HG03442 (cell line): Measurements from ENCODE around the gene BCL7A.
A peak's percentile ranks its signal among the peaks of the same experiment; 100 is the strongest.
"Not testable (repeated sequence)": the region's sequence is repeated elsewhere in the genome, so short reads cannot be mapped to it uniquely, and the experiment has no call there.

Source experiments
- ATAC-seq: cut with Tn5 transposase; IDR thresholded peaks from one replicate; pipeline ENCODE4 v1.9.1; 2021; ENCODE audit warnings: mild to moderate bottlenecking, moderate library complexity; ENCODE audit not compliant: unreplicated experiment

BCL7A gene

DNA sequence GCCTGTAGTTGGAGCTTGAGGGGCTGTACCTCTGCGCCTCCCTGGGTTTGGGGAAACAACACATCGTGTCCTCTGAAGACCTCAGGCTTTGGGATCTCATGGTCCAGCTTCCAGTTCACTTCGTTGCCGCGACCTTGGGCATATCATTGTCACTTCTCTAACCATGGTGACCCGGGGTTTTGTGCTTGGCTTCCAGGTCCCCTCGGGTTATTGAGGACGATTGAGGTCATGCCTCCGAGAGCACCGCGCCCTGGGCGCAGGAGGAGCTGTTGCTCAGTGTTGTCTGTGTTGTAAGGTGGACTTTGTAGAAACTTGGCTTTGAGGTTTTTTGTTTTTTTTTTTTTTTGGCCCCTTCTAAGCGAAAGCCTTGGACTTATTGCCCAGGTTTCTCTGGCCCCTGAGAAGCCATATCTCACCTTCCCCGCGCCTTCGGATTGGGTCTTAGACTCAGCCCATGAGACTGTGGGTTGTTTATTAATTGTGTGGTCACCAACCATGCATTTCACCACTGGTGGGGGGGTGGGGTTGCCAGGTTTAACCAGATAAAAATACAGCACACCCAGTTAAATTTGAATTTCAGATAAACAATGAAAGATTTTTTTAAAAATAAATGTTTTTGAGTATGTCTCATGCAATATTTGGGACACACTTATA, 2.6 kb downstream of the BCL7A start:
- ATAC-seq: no peak

DNA sequence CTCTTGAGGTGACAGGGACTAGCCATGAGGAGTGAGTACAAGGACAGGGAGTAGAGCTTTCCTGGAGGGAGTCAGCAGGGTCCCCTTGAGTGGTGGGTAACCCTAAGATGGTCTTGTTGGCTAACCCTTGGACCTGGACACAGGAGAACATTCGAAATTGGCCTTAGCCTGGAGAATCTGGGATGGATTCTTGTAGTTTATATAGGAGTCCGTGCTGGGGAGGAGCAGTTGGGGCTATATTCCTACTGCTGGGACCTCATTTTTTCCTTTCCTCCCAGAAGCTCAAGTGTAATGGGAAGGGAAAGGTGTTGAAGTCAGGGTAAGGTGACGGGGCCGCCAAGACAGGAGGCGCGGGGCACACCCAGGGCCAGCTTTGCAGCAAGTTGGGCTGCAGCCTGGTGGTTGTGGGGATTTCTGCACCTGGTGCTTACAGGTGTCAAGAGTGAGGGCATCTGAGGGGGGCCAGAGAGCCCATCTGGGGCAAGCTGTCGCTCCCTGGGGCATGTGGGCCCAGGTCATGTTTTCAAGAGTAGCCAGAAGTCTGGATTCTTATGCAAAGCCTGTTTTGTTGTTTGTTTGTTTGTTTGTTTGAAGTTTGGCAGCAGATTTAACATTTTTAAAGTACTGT, 5.1 kb downstream of the BCL7A start:
- ATAC-seq: no peak

DNA sequence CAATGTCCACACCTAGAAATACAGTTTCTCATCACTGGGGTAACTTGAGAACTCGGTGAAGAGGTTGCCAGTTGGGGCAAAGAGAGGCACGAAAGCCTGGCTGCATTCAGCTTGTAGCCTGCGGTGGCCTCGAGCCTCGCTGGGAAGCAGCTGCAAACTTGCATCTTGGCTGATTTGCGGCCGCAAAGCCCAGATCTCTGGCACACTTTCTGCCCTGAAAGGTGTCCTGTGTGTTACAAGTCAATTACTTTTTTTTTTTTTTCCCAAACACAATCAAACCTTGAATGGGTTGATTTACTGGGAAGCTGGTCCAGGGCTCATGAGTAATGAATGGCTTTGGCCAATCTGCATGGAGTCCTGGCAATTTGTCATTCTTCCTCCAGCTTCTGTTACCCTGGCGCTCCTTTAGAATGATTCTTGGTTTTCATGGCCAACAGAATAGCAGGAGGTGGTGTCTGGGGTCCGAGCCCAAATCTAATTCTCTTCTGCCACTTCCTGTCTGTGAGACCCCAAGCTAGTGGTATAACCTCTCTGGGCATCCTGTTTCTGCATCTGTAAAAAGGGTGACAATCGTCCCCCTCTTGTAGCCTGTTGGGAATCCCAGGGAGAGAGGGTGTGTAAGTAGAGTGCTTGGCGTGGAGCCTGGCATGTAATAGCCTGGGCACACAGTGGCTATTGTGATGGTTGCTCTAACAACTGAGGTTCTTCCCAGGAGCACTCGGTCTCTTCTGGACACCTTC, 6.7 kb downstream of the BCL7A start:
- ATAC-seq: no peak

DNA sequence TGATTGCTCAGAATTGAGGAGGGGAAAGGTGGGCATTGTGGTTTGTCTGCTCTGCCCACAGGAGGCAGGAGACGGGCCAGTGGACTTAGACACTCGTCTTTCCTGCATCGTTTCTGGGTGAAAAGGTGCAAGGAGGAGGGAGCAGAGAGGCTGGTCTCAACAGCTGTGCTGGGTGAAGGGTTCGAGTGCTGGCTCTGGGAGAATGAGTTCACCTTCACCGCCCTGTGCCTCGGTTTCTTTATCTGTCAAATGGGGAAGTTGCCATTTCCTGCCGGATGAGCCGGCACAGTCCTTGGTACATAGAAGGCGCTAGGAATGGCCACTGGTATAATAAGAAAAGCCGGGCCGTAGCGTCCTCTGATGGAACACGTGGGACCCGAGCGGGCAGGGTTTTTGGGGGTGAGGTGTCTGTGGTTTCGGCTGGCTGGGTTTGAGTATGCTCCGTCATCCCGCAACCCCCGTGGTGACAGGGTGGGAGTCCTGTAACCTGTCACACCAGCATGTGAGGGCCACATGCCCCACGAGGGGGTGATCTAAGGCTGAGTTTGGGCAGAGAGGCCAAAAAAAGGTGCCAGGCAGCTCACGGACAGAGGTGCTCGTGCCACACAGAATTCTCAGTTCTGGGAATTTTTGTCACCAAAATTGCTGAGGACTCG, 7.3 kb downstream of the BCL7A start:
- peak; percentile 54 for ATAC-seq

DNA sequence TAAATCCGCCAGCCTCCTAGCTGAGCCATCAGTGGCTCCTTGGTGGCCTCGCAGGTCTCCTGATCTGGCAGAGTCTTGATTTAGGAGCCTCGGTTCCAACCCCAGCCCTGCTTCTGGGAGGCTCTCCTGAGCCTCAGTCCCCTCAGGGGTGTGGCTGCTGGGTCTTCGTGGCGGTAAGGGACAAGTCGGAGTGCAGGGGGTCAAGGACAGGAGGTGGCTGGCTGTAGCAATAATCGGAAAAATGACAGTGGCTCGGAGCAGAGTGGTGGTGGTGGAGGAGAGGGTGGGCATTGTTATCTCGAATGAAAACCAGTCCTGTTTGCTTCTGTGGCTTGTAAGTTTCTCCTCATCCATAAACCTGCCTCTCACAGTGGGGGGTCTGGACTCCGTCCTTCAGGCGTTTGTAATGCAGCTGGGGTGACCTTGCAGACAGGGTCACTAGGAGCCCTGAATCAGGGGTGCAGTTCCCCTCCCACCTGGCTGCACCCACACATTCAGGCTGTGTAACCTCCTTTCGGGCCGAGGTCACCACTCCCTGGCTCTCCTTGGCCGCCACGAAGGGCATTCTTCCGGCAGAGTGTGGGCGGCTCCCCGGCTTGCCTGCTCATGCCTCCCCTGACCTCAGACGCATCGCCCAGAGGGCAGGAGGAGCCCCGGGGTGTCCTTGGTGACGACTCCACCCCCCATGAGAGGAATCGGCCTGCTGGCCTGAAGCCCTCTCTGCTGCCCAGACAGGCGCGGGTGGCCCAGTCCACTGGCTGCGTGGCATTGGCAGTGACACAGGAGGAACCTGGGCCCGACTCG, 8.1 kb downstream of the BCL7A start:
- ATAC-seq: no peak

DNA sequence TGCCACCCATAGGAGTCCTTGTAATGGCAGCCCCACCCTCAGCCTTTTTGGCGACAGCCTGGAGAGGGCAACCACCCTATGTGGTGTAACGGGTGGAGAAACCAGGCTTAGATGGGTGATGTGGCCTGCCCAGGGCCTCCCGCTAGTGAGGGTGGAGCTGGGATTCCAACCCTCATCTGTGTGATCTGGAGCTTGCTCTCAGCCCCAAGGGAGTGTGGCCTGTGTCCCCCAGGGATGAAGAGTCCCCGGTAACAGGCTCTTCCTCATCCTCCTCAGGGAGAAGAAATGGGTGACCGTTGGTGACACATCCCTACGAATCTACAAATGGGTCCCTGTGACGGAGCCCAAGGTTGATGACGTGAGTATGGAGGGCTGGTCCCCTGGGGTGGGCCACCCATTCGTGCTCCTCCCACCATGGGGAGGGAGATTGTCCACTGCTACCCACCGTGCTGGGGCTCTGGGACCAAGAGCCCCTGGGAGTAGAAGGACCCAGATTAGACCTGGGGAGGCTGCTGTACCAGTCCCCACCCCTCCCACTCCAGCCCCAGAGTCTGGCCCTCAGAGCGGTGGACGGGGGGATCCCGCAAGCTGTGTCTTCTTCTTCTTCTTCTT, 8.8 kb downstream of the BCL7A start:
- no peak for ATAC-seq

DNA sequence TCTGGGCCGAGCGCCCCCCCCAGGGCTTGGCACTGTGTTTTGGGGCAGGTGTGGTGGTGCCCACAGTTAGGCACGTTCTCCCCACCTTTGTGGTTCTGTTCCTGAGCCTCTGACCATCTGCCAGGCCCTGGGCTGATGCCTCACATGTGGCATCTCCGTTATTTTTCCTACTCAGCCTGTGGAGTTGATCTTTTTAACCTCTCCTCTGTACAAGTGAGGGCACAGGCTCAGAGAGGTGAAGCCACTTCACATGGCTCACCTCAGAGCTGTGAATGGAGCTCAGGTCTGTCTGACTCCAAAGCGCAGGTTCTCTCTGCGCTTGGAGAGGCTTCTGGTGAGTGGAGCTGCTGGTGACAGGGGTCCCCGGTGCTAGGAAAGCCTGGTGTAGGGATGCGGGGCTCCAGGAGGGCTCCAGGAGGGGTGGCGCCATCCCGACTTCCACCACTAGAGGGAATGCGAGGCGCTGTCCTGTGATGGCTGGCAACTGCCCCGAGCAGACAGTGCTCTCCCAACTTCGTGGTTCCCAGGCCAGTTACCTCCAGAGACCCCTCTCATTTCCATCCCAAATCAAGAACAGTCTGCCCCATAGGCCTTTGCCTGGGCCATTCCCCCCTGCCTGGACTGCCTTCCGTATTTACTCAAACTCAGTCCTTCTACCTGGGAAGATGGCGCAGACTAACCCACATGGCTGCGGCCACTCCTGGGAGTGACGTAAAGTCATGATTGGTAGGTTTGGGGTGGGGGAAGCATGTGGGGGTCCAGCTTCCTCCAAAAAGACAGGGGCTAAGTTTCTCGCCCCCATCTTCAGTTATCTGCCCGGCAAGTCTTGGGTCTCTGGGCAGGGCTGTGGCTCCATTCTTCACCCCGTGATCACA, 9.9 kb downstream of the BCL7A start:
- ATAC-seq: no peak

DNA sequence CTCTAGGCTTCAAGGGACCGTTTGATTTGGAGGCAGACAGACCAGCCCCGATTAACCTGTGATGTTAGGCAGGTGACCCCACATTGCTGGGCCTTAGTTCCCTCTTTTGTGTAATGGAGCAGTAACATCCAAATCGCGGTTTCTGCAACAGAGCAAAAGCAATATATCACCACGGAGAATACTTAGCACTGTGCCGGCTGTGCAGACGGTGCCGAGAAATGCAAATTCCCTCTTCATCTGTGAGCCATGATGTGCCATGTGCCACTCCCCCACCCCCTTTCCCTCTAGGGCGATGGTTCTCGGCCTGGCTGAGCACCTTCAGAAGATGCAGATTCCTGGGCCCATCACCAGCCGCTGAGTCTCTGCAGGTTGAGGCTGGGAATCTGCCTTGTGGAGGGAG, 10.9 kb downstream of the BCL7A start:
- no peak for ATAC-seq

DNA sequence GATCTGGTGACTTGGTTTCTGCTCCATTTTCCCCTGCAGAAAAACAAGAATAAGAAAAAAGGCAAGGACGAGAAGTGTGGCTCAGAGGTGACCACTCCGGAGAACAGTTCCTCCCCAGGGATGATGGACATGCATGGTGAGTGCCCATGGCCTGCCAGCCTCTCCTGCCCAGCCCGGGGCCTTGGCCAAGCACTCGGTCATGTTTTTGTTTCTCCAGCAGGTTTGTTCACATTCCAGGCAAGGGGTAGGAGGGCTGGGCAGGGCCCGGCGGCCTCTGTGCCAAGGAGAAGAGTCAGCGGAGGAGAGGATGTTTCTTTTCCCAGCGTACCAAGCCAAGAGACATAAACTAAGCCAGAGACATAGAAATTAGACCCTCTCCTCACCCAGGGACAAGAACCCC, 13.6 kb downstream of the BCL7A start:
- ATAC-seq: no peak

DNA sequence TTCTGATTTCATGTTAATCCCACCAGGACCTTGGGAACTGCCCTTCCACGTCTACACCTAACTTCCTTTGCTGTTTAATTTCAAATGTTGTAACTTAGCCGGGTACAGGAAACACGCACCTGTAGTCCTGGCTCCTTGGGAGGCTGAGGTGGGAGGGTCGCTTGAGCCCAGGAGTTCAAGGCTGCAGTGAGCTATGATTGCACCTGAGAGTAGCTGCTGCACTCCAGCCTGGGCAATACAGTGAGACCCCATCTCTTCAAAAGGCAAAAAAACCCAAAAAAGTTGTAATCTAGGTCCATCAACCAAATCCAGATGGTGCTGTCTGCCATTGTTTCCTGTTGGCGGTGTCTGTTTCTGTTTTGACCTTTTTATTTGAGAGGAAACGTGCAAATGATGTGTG, 14.5 kb downstream of the BCL7A start:
- no peak for ATAC-seq

DNA sequence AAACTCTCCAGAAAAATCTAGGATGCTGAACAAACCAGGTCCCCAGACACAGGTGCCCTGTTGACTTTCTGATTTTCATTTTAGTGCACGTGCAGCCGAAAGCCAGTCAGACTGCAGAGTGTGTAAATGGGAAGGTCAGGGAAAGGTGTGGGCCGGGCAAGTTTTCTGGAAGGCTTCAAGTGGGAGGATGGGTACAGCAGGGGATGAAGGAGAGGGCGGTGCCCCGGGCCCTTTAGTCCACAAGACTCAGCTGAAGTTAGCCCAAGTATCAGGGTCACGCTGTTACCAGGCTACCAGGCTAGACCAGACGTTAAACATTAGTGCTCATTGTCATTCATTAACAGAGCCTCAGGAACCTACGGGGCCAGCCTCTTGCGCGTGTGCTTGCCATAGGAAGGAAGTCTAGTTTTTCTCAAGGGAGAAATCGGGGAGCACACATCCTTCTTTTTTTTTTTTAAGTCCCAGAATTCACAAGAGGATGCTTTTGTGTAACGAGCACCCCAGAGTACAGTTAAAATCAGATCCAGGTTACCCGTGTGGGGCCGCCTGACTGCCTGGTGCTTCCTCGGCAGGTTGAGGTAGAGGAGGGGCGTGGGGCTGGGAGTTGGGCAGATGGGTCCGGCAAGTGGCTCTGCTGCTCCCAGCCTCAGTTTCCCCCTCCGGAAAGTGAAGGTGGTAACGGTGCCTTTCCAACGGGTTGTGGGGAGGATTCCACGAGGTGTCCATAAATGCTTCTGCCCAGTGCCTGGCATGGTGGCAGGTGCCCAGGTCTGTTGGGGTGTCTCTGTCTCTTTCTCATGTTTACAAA, 19.1 kb downstream of the BCL7A start:
- no peak for ATAC-seq

DNA sequence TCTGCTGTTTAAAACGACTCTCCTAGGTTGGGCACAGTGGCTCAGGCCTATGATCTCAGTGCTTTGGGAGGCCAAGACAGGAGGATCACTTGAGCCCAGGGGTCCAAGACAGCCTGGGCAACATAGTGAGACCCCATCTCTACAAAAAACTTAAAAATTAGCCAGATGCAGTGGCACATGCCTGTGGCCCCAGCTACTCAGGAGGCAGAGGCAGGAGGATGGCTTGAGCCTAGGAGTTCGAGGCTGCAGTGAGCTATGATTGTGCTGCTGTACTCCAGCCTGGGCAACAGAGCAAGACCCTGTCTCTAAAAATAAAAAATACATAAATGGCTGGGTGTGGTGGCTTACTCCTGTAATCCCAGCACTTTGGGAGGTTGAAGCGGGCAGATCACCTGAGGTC, 19.8 kb downstream of the BCL7A start:
- ATAC-seq: not testable (repeated sequence)

DNA sequence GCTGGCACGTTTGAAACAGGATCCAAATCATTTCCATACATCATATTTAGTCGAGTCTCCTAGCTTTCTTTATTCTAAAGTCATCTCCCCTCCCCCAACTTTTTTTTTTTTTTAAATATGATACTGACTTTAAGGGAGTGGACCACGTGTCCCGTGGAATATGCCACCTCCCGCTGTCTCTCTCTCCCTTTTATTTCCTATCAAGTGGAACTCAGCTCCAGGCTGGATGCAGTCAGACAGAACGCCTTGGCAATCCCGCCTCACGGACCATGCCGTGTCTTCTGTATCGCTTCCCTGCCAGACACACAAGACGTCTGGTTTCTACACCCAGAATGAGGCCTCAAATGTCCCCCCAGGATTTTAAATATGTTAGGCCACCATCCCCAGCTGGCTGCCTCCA, 21.2 kb downstream of the BCL7A start:
- ATAC-seq: no peak

DNA sequence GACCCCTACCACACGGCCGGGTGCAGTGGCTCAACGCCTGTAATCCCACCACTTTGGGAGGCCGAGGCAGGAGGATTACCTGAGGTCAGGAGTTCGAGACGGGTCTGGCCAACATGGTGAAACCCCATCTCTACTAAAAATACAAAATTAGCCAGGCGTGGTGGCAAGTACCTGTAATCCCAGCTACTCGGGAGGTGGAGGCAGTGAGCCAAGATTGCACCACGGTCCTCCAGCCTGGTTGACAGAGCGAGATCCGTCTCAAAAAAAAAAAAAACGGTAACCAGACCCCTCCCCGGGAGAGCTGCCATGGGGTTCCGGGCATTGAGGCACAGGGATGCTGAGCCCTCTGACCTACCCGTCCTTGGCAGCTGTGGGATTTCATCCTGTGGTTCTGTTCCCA, 21.8 kb downstream of the BCL7A start:
- ATAC-seq: no peak

DNA sequence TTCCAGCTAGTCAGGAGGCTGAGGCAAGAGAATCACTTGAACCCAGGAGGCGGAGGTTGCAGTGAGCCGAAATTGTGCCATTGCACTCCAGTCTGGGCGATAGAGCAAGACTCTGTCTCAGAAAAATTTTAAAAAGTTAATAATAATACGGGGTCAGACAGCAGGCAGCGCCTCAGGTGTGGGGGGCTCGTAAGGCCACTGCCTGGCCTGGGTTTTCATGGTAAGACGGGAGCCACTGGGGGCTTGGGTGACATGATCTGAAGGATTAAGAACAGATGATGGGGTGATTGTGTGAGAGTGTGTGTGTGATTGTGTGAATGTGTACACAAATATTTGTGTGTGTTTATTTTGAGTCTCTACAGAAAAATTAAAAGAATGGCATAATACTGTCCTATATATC, 23.6 kb downstream of the BCL7A start:
- ATAC-seq: no peak

DNA sequence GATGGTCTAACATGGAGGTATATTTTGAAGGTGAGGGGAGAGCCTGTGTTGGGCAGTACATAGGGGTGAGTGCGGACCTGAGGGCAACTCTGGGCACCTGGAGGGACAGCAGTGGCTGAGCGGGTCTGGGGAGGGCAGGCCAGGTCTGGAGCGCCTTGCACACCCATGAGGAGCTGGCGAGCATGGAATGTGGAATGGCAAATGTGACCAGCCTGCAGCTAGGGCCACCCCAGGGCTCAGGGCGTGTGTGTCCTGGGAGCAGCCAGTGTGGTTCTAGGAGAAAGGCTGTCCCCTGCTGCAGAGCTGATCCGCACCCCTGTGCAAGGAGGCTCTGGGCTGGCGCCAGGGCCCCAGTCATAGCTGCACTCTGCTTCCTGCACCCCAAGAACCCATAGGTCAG, 24.5 kb downstream of the BCL7A start:
- ATAC-seq: no peak

DNA sequence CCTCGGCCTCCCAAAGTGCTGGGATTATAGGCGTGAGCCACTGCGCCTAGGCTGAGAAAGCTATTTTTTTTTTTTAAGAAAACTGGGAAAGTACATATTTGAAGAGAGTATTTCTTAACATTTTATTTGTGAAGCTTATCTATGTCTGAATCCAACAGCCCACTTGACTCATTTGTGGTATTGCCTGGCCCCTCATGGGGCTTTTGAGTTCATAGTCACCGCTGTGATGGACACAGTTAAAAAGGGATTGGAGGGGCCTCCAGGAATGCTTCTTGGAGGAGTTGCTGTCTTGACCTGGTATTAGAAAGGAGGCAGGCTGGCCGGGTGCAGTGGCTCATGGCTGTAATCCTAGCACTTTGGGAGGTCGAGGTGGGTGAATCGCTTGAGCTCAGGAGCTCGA, 26.5 kb downstream of the BCL7A start:
- ATAC-seq: no peak

DNA sequence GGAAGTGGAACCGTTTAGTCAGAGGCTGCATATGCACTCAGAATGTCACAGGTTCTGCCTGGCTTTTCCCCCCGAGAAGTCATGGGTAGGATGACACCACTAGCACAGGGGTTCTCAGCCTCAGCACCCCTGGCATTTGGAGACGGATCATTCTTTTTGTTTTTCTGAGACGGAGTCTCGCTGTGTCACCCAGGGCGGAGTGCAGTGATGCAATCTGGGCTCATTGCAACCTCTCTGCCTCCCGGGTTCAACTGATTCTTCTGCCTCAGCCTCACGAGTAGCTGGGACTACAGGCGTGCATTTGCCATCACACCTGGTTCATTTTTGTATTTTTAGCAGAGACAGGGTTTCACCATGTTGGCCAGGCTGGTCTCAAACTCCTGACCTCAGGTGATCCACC, 28.1 kb downstream of the BCL7A start:
- ATAC-seq: no peak

DNA sequence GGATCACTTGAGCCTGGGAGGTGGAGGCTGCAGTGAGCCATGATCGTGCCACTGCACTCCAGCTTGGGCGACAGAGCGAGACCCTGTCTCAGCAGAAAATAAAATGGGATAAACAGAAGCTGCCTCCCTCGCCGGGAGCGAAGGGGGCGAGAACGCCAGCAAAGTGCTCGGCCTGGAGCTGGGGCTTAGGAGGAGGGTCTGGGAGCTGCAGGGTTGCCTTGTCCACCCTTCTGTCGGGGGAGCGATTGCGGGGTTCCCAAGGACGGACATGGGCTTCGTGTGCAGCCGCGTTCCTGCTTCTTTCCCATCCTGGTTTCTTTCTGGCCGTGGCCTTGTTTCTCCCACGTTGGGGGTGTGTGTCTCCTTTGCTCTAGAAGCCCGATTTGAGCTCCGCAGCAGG, 29.0 kb downstream of the BCL7A start:
- ATAC-seq: no peak
